ENCODE results near the gene LAMA2.
A peak's percentile ranks its signal among the peaks of the same experiment; 100 is the strongest.

Gene LAMA2

DNA sequence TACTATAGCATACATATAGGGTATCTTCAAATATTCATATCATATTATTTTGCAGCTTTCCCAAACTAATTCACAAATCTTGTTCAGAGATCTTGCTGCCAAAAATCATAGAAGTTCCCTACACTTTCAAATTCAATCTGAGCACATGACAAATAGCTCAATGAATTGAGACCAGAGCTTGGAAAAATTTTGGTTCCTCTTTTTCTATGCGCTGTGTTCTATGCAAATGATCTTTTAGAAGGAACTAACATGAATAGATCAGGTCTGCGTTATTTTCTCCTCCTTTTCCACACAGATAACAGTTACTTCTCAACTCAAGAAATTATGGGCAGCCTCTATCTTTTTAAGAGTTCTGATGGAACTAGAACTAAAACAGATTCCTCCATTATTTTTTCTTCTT is 510.7 kb downstream of the LAMA2 start:
- Histone ChIP-seq H2BK15ac (ENCODE audit: low read depth, poor library complexity, severe bottlenecking) (no peak overlapping the region), H2BK120ac (ENCODE audit: low read depth, low read length) (no peak overlapping the region), H3K27ac (ENCODE audit: low read length, poor library complexity, severe bottlenecking) (no peak overlapping the region), H2AFZ (ENCODE audit: low read depth, low read length) (no peak overlapping the region), H3K4me2 (ENCODE audit: low read length, poor library complexity, severe bottlenecking) (no peak overlapping the region), H4K91ac (ENCODE audit: low read length) (no peak overlapping the region), H2BK5ac (ENCODE audit: low read depth, low read length, poor library complexity, severe bottlenecking) (no peak overlapping the region), H3K4me1 (ENCODE audit: control insufficient read depth, insufficient read depth, low read depth, low read length) (no peaks in the 10 kb centered on the region), H3K4me3 (ENCODE audit: insufficient read depth in 1 of 2, low read depth in 1 of 2, low read length in 2 of 2) (no peak overlapping the region), H3K27me3 (ENCODE audit: control insufficient read depth in 1 of 2, insufficient read depth in 1 of 2, low read length in 2 of 2) (no peaks in the 10 kb centered on the region), H2BK12ac (ENCODE audit: low read length in 2 of 2) (no peak overlapping the region), H3K4ac (ENCODE audit: low read depth in 1 of 2, low read length in 2 of 2) (no peak overlapping the region), H3K23ac (ENCODE audit: low read length in 2 of 2) (no peak overlapping the region), H4K8ac (ENCODE audit: low read length) (no peak overlapping the region), H2AK5ac (ENCODE audit: low read length, severe bottlenecking) (no peak overlapping the region), H3K9me3 (ENCODE audit: control insufficient read depth, low read length) (no peaks in the 10 kb centered on the region), H3K79me1 (replicated peaks; ENCODE audit: low read length, poor library complexity, severe bottlenecking) (no peaks in the 10 kb centered on the region), H3K36me3 (ENCODE audit: control insufficient read depth in 1 of 2, insufficient read depth in 2 of 2, low read depth in 1 of 2, low read length in 2 of 2) (peaks cover 0 to 15% of the 10 kb centered on the region in 2 experiments), H3K14ac (ENCODE audit: low read length in 2 of 2) (no peak overlapping the region), H3K9ac (ENCODE audit: low read length) (no peak overlapping the region), H3K18ac (ENCODE audit: low read depth in 1 of 2, low read length in 2 of 2) (no peak overlapping the region)
- 97% methylated on average over 2 of the region's 2 CpGs for WGBS
- DNase-seq = no peak

GRCh38 chr6:129398764-129399163 is 515.8 kb downstream of the LAMA2 start:
- Histone ChIP-seq H2BK15ac (ENCODE audit: low read depth, poor library complexity, severe bottlenecking) (no peak overlapping the region), H2AK5ac (ENCODE audit: low read length, severe bottlenecking) (no peak overlapping the region), H2AFZ (ENCODE audit: low read depth, low read length) (no peak overlapping the region), H4K91ac (ENCODE audit: low read length) (no peak overlapping the region), H3K9ac (ENCODE audit: low read length) (no peak overlapping the region), H3K27ac (ENCODE audit: low read length, poor library complexity, severe bottlenecking) (no peak overlapping the region), H3K27me3 (ENCODE audit: control insufficient read depth in 1 of 2, insufficient read depth in 1 of 2, low read length in 2 of 2) (no peaks in the 10 kb centered on the region), H3K36me3 (ENCODE audit: control insufficient read depth in 1 of 2, insufficient read depth in 2 of 2, low read depth in 1 of 2, low read length in 2 of 2) (peaks cover 0 to 19% of the 10 kb centered on the region in 2 experiments), H3K4me2 (ENCODE audit: low read length, poor library complexity, severe bottlenecking) (no peak overlapping the region), H2BK120ac (ENCODE audit: low read depth, low read length) (no peak overlapping the region), H3K79me1 (replicated peaks; ENCODE audit: low read length, poor library complexity, severe bottlenecking) (no peaks in the 10 kb centered on the region), H3K18ac (ENCODE audit: low read depth in 1 of 2, low read length in 2 of 2) (no peak overlapping the region), H3K4ac (ENCODE audit: low read depth in 1 of 2, low read length in 2 of 2) (no peak overlapping the region), H4K8ac (ENCODE audit: low read length) (no peak overlapping the region), H3K23ac (ENCODE audit: low read length in 2 of 2) (no peak overlapping the region), H3K9me3 (ENCODE audit: control insufficient read depth, low read length) (no peaks in the 10 kb centered on the region), H2BK12ac (ENCODE audit: low read length in 2 of 2) (no peak overlapping the region), H3K14ac (ENCODE audit: low read length in 2 of 2) (no peak overlapping the region), H2BK5ac (ENCODE audit: low read depth, low read length, poor library complexity, severe bottlenecking) (no peak overlapping the region), H3K4me3 (ENCODE audit: insufficient read depth in 1 of 2, low read depth in 1 of 2, low read length in 2 of 2) (no peak overlapping the region), H3K4me1 (ENCODE audit: control insufficient read depth, insufficient read depth, low read depth, low read length) (no peaks in the 10 kb centered on the region)
- 85% methylated on average over 2 of the region's 4 CpGs for WGBS
- DNase-seq = no peak

DNA sequence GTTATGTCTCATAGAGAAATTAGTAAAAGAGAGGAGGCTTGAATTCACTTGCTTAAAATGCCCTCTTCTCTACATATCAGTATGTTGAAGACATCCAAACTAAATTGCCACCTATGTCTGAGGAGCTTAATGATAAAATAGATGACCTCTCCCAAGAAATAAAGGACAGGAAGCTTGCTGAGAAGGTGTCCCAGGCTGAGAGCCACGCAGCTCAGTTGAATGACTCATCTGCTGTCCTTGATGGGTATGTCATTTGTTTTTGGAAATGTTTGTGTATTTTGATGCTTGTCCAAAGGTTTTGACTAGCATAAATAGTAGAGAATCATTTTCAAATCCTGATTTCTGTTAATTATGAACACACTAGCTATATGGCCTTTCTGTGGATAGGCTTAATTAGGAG is 519.3 kb downstream of the LAMA2 start:
- Histone ChIP-seq H3K18ac (ENCODE audit: low read depth in 1 of 2, low read length in 2 of 2) (no peak overlapping the region), H2BK5ac (ENCODE audit: low read depth, low read length, poor library complexity, severe bottlenecking) (no peak overlapping the region), H2AK5ac (ENCODE audit: low read length, severe bottlenecking) (no peak overlapping the region), H3K79me1 (replicated peaks; ENCODE audit: low read length, poor library complexity, severe bottlenecking) (no peaks in the 10 kb centered on the region), H3K27me3 (ENCODE audit: control insufficient read depth in 1 of 2, insufficient read depth in 1 of 2, low read length in 2 of 2) (no peaks in the 10 kb centered on the region), H2BK12ac (ENCODE audit: low read length in 2 of 2) (no peak overlapping the region), H2BK15ac (ENCODE audit: low read depth, poor library complexity, severe bottlenecking) (no peak overlapping the region), H3K14ac (ENCODE audit: low read length in 2 of 2) (no peak overlapping the region), H3K4ac (ENCODE audit: low read depth in 1 of 2, low read length in 2 of 2) (no peak overlapping the region), H3K9me3 (ENCODE audit: control insufficient read depth, low read length) (no peaks in the 10 kb centered on the region), H3K9ac (ENCODE audit: low read length) (no peak overlapping the region), H3K23ac (ENCODE audit: low read length in 2 of 2) (no peak overlapping the region), H3K27ac (ENCODE audit: low read length, poor library complexity, severe bottlenecking) (no peak overlapping the region), H2BK120ac (ENCODE audit: low read depth, low read length) (no peak overlapping the region), H4K8ac (ENCODE audit: low read length) (no peak overlapping the region), H3K4me1 (ENCODE audit: control insufficient read depth, insufficient read depth, low read depth, low read length) (no peaks in the 10 kb centered on the region), H3K36me3 (ENCODE audit: control insufficient read depth in 1 of 2, insufficient read depth in 2 of 2, low read depth in 1 of 2, low read length in 2 of 2) (peaks cover 0 to 23% of the 10 kb centered on the region in 2 experiments), H3K4me3 (ENCODE audit: insufficient read depth in 1 of 2, low read depth in 1 of 2, low read length in 2 of 2) (no peak overlapping the region), H2AFZ (ENCODE audit: low read depth, low read length) (no peak overlapping the region), H3K4me2 (ENCODE audit: low read length, poor library complexity, severe bottlenecking) (no peak overlapping the region), H4K91ac (ENCODE audit: low read length) (no peak overlapping the region)
- peak; percentile 1 for DNase-seq
- 7% methylated on average over 1 of the region's 1 CpG for WGBS

DNA sequence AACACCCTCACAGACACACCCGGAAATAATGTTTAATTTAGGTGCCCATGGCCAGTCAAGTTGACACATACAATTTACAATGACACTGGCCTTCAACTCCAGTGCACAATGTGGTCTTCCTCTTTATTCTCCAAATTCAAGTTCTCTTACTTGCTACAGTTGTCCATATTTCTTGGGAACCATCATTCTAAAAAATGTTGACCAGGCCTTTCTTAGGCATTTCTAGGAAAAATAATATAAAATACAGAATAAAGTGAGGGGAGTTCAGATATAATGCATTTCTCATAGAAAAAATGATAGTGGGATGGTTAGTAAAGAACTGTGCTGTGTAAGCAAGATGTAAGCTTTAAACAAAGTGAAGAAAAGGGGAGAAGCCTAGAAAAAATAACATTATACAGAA is 528.2 kb downstream of the LAMA2 start:
- peaks cover 0 to 12% of the 10 kb centered on the region in 2 experiments for H3K36me3 ChIP-seq (ENCODE audit: control insufficient read depth in 1 of 2, insufficient read depth in 2 of 2, low read depth in 1 of 2, low read length in 2 of 2)
- H2AK5ac ChIP-seq (ENCODE audit: low read length, severe bottlenecking) = no peak overlapping the region
- H3K14ac ChIP-seq (ENCODE audit: low read length in 2 of 2) = no peak overlapping the region
- H3K4me1 ChIP-seq (ENCODE audit: control insufficient read depth, insufficient read depth, low read depth, low read length) = no peaks in the 10 kb centered on the region
- H2BK120ac ChIP-seq (ENCODE audit: low read depth, low read length) = no peak overlapping the region
- H3K79me1 ChIP-seq (replicated peaks; ENCODE audit: low read length, poor library complexity, severe bottlenecking) = no peaks in the 10 kb centered on the region
- no peak overlapping the region for H3K27ac ChIP-seq (ENCODE audit: low read length, poor library complexity, severe bottlenecking)
- H2BK15ac ChIP-seq (ENCODE audit: low read depth, poor library complexity, severe bottlenecking) = no peak overlapping the region
- no peaks in the 10 kb centered on the region for H3K9me3 ChIP-seq (ENCODE audit: control insufficient read depth, low read length)
- H3K23ac ChIP-seq (ENCODE audit: low read length in 2 of 2) = no peak overlapping the region
- no peak overlapping the region for H3K9ac ChIP-seq (ENCODE audit: low read length)
- H3K18ac ChIP-seq (ENCODE audit: low read depth in 1 of 2, low read length in 2 of 2) = no peak overlapping the region
- H3K4me3 ChIP-seq (ENCODE audit: insufficient read depth in 1 of 2, low read depth in 1 of 2, low read length in 2 of 2) = no peak overlapping the region
- no peak overlapping the region for H4K8ac ChIP-seq (ENCODE audit: low read length)
- no peak overlapping the region for H3K4me2 ChIP-seq (ENCODE audit: low read length, poor library complexity, severe bottlenecking)
- 97% methylated on average over 1 of the region's 1 CpG for WGBS
- no peak overlapping the region for H4K91ac ChIP-seq (ENCODE audit: low read length)
- no peak for DNase-seq
- H3K27me3 ChIP-seq (ENCODE audit: control insufficient read depth in 1 of 2, insufficient read depth in 1 of 2, low read length in 2 of 2) = no peaks in the 10 kb centered on the region
- no peak overlapping the region for H2BK5ac ChIP-seq (ENCODE audit: low read depth, low read length, poor library complexity, severe bottlenecking)
- H2AFZ ChIP-seq (ENCODE audit: low read depth, low read length) = no peak overlapping the region
- no peak overlapping the region for H2BK12ac ChIP-seq (ENCODE audit: low read length in 2 of 2)
- H3K4ac ChIP-seq (ENCODE audit: low read depth in 1 of 2, low read length in 2 of 2) = no peak overlapping the region

Data from mesenchymal stem cell (in vitro differentiated cells and primary cell).